ENCODE measurements around the gene CNTN5.
A peak's percentile ranks its signal among the peaks of the same experiment; 100 is the strongest.

The CNTN5 gene

DNA sequence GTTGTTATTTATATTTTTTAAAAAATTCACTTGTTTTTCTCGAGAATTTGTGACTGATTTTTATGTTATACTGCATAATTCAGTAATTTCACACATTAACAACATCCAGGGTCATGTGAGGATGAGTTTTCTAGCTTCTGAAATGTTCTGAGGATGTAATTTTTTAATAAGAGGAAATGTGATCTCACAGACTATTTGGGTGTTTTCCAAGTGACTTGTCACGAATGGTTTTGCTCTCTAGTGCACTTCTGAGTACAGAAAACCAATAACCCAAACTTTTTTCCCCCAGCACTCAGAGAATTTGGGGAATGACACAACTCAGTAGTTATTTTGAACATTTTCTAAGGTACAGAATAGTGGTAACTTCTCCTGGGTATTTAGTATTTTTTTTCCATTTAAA is 845.2 kb downstream of the CNTN5 start:
- no peak for DNase-seq
- intact Hi-C loops (cut with DNase I) = no loop called here

GRCh38 chr11:99881610-99882009 is 860.9 kb downstream of the CNTN5 start:
- intact Hi-C loops (cut with DNase I) = no loop called here
- DNase-seq = peak in 1 of 10 donors; percentile 40

DNA sequence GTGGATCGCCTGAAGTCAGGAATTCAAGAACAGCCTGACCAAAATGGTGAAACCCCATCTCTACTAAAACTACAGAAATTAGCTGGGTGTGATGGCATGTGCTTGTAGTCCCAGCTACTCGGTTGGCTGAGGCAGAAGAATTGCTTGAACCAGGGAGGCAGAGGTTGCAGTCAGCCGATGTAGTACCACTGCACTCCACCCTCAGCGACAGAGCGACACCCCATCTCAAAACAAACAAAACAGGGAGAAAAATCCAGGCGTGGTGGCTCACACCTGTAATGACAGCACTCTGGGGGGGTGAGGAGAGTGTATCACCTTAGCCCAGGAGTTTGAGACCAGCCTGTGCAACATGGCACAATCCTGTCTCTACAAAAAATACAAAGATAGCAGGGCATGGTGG is 864.0 kb downstream of the CNTN5 start:
- intact Hi-C loops (cut with DNase I) = no loop called here
- DNase-seq = peak in 1 of 10 donors; percentile 54

- intact Hi-C loops (cut with DNase I) = no loop called here
- DNase-seq = no peak
These were observed 866.7 kb downstream of the CNTN5 start for GRCh38 chr11:99887481-99887880.

GRCh38 chr11:99893811-99894210 is 873.1 kb downstream of the CNTN5 start:
- DNase-seq = no peak
- intact Hi-C loops (cut with DNase I) = no loop called here

DNA sequence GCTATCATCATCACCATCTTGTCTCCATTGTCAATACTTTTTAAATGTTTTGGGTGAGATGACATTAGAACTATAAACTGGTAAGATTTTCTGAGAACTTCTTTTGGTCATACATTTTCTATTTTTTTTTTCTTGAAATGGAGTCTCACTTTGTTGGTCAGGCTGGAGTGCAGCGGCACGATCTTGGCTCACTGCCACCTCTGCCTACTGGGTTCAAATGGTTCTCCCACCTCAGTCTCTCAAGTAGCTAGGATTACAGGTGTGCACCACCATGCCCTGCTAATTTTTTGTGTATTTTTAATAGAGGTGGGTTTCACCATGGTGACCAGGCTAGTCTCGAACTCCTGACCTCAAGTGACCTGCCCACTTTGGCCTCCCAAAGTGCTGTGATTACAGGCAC is 880.4 kb downstream of the CNTN5 start:
- intact Hi-C loops (cut with DNase I) = no loop called here
- peak in 1 of 10 donors; percentile 57 for DNase-seq

DNA sequence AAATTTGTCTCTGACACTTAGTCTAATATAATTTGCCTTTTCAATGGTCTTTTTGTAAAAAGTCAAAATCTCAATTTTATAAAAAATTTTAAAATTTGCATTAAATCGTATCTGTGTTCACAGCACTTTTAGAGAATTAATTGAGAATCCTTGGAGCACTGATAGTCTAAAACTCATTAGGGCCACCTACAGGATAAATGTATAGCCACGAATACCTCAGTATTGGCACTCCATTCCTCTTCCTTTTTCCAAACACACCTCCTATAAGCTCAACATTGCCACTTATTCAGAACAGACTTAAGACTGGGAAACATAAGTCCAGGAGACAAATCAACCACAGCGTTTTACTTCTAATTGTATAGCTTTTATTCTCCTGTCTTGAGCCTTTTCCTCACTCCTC is 890.4 kb downstream of the CNTN5 start:
- no peak for DNase-seq
- intact Hi-C loops (cut with DNase I) = no loop called here

- intact Hi-C loops (cut with DNase I) = no loop called here
These were observed 895.3 kb downstream of the CNTN5 start for GRCh38 chr11:99916078-99916477.

GRCh38 chr11:99918761-99919160 is 898.0 kb downstream of the CNTN5 start:
- intact Hi-C loops (cut with DNase I) = no loop called here
- DNase-seq = no peak

More at GRCh38 chr11:99916078-99916477, 895.3 kb downstream of the CNTN5 start:
- no peak for DNase-seq

- intact Hi-C loops (cut with DNase I) = no loop called here
- DNase-seq = no peak
These were observed 900.2 kb downstream of the CNTN5 start for GRCh38 chr11:99920956-99921355.

DNA sequence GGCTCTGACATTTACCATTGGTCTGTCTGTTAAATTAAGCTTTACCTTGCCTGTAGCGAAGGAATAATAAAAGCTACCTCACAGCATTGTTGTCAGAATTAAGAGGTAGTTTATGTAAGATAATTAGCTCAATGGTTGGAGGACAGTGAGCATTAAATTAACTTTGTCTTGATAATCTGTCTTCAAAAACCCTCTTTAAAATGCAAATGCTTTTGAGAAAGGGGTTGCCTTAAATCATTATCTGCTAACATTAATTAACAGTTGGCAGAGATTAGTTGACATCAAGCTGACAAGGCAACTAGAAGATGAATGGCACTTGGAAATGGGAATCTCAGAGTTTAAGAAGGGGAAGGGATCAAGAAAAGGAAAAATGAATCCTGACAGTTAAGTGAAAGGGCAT is 905.2 kb downstream of the CNTN5 start:
- intact Hi-C loops (cut with DNase I) = no loop called here
- DNase-seq = no peak

- no peak for DNase-seq
- intact Hi-C loops (cut with DNase I) = no loop called here
These were observed 911.9 kb downstream of the CNTN5 start for GRCh38 chr11:99932684-99933083.

- no peak for DNase-seq
- intact Hi-C loops (cut with DNase I) = no loop called here
These were observed 913.3 kb downstream of the CNTN5 start for GRCh38 chr11:99934008-99934407.

GRCh38 chr11:99937330-99937729 is 916.6 kb downstream of the CNTN5 start:
- DNase-seq = no peak
- intact Hi-C loops (cut with DNase I) = no loop called here

GRCh38 chr11:99952816-99953215 is 932.1 kb downstream of the CNTN5 start:
- intact Hi-C loops (cut with DNase I) = no loop called here

GRCh38 chr11:99960536-99960935 is 939.8 kb downstream of the CNTN5 start:
- DNase-seq = no peak
- intact Hi-C loops (cut with DNase I) = no loop called here

More at GRCh38 chr11:99952816-99953215, 932.1 kb downstream of the CNTN5 start:
- DNase-seq = no peak

GRCh38 chr11:99968336-99968735 is 947.6 kb downstream of the CNTN5 start:
- DNase-seq = no peak
- intact Hi-C loops (cut with DNase I) = no loop called here

- no peak for DNase-seq
- intact Hi-C loops (cut with DNase I) = no loop called here
These were observed 953.2 kb downstream of the CNTN5 start for GRCh38 chr11:99973993-99974392.

DNA sequence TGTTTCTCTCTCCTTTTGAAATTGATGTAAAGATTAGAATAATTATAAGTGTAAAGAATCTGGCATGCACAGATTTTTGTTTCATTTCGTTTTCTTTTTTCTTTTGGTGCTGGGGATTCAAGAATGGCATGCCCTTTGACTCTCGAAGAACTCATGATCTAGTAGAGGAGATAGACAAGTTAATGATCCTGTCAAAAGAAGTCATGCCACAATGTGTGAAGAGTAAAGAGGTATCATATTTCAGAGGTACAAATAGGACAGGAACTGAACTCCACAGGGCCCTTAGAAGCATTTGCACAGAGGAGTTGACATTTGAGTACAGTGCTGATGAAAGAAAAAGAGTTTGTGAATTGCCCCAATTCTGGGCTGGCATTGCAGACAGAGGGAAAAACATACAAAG is 958.3 kb downstream of the CNTN5 start:
- intact Hi-C loops (cut with DNase I) = no loop called here
- no peak for DNase-seq

GRCh38 chr11:99987821-99988470 is 967.2 kb downstream of the CNTN5 start:
- intact Hi-C loops (cut with DNase I) = no loop called here
- no peak for DNase-seq

- intact Hi-C loops (cut with DNase I) = no loop called here
- DNase-seq = no peak
These were observed 967.7 kb downstream of the CNTN5 start for GRCh38 chr11:99988471-99988837.

DNA sequence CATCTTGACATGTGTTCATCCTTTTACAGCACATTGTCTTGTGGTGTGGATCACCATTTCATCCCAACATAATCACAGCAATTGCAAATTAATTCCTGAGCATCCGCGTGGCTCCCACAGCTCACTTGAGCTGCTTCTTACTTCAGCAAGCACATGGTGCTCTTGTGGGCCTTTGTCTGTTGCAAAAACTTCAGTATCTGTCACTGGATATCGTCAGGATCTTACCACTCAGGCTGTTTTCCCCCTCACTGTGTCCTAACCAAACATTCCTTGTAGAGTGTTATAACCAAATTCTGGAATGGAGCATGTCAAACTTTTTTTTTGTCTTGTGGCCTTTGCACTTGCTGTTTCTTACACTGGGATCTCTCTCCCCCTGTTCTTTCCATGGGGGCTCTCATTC is 983.2 kb downstream of the CNTN5 start:
- intact Hi-C loops (cut with DNase I) = no loop called here
- DNase-seq = peak in 1 of 10 donors; percentile 37

- intact Hi-C loops (cut with DNase I) = no loop called here
- peak in 1 of 10 donors; percentile 31 for DNase-seq
These were observed 983.8 kb downstream of the CNTN5 start for GRCh38 chr11:100004541-100004940.

Data from posterior cingulate gyrus (tissue), 11 donors.